HG03039 (cell line): ENCODE results near the gene FKBP3.
"Not testable (repeated sequence)": the region's sequence is repeated elsewhere in the genome, so short reads cannot be mapped to it uniquely, and the experiment has no call there.

Source experiments
- ATAC-seq: cut with Tn5 transposase; IDR thresholded peaks from one replicate; pipeline ENCODE4 v1.9.1; 2021; ENCODE audit warnings: mild to moderate bottlenecking, moderate library complexity; ENCODE audit not compliant: unreplicated experiment

FKBP3 gene

GRCh38 chr14:45134051-45134958 lies at the start of gene FKBP3:
TSS of gene FKBP3 (minus strand) at chr14:45134481. CDS start at chr14:45134456, 25 bp downstream.
- peak; percentile 91 for ATAC-seq

GRCh38 chr14:45181806-45182205 lies 47.5 kb upstream of the FKBP3 start:
- no peak for ATAC-seq

- no peak for ATAC-seq
Measured at GRCh38 chr14:45181329-45181728, 47.0 kb upstream of the FKBP3 start.

- ATAC-seq: no peak
Measured at GRCh38 chr14:45177076-45177475, 42.8 kb upstream of the FKBP3 start.

- no peak for ATAC-seq
Measured at GRCh38 chr14:45169906-45170305, 35.6 kb upstream of the FKBP3 start.

GRCh38 chr14:45156067-45156466 lies 21.8 kb upstream of the FKBP3 start:
- ATAC-seq: peak; percentile 56

- ATAC-seq: no peak
Measured at GRCh38 chr14:45150386-45150890, 16.2 kb upstream of the FKBP3 start.

GRCh38 chr14:45149602-45150001 lies 15.3 kb upstream of the FKBP3 start:
- ATAC-seq: no peak

- peak; percentile 75 for ATAC-seq
Measured at GRCh38 chr14:45145214-45145613, 10.9 kb upstream of the FKBP3 start.

GRCh38 chr14:45144658-45145057 lies 10.4 kb upstream of the FKBP3 start:
- ATAC-seq: no peak

- ATAC-seq: not testable (repeated sequence)
Measured at GRCh38 chr14:45142083-45142482, 7.8 kb upstream of the FKBP3 start.

- no peak for ATAC-seq
Measured at GRCh38 chr14:45140661-45141187, 6.4 kb upstream of the FKBP3 start.

- ATAC-seq: no peak
Measured at GRCh38 chr14:45136399-45136798, 2.1 kb upstream of the FKBP3 start.

GRCh38 chr14:45135659-45136395 lies 1.5 kb upstream of the FKBP3 start, which contains the start of gene FANCM:
TSS of gene FANCM (plus strand) at chr14:45135930. CDS start at chr14:45136032, 102 bp downstream.
- peak; percentile 30 for ATAC-seq

GRCh38 chr14:45135156-45135555 lies 875 bp upstream of the FKBP3 start:
- ATAC-seq: no peak

- no peak for ATAC-seq
Measured at GRCh38 chr14:45133683-45134050, 614 bp downstream of the FKBP3 start.

GRCh38 chr14:45128963-45129629 lies 5.2 kb downstream of the FKBP3 start:
- ATAC-seq: no peak

- ATAC-seq: peak; percentile 49
Measured at GRCh38 chr14:45125754-45126153, 8.5 kb downstream of the FKBP3 start.

GRCh38 chr14:45123271-45123670 lies 11.0 kb downstream of the FKBP3 start:
- ATAC-seq: no peak

GRCh38 chr14:45120096-45120495 lies 14.2 kb downstream of the FKBP3 start:
- no peak for ATAC-seq

GRCh38 chr14:45118594-45118993 lies 15.7 kb downstream of the FKBP3 start:
- no peak for ATAC-seq
